Panc1 (cell line): ENCODE data around the gene MOV10. TPM values are rescaled to one million over a fixed set of nuclear protein-coding genes. Genes with fewer than 3 reads are reported as not detected.

Source experiments
- ATAC-seq: fragments of 200-7000 bp; cut with Tn5 transposase; 2 replicates; pipeline ENCODE4 v1.9.1; 2020; ENCODE audit warnings: mild to moderate bottlenecking, moderate library complexity
- BruUV-seq: library from RNA; stranded (reverse); fragments of 400-500 nt; replicated peaks from 2 replicates; lab custom pipeline; 2021; lab: Mats Ljungman, UMichigan
- CTCF ChIA-PET: fragments of 300-600 bp; sonication (Branson Sonifier 250); formaldehyde crosslinking; loops from one replicate; lab custom pipeline; 2022; ENCODE audit warnings: antibody characterized with exemption; lab: Charles Lee
- POLR2A ChIA-PET: fragments of 300-600 bp; sonication (Branson Sonifier 250); formaldehyde crosslinking; loops from one replicate; lab custom pipeline; 2022; ENCODE audit warnings: antibody characterized with exemption; lab: Charles Lee
- DNase-seq: peaks from one replicate; pipeline ENCODE4 v3.0.0-alpha.2; 2010; ENCODE audit warnings: low read depth, low spot score
- H3K27ac ChIP-seq: 2 replicates; pipeline ENCODE4 v1.5.1; 2011; ENCODE audit warnings: mild to moderate bottlenecking, low read length, inconsistent platforms
- H3K27me3 ChIP-seq: fragments of 200-500 bp; sonication (Bioruptor generic); 2 replicates; pipeline ENCODE4 v1.6.0; 2014; ENCODE audit warnings: low read length, inconsistent platforms; ENCODE audit not compliant: control insufficient read depth, insufficient read depth
- H3K36me3 ChIP-seq: fragments of 200-500 bp; sonication (Bioruptor generic); 2 replicates; pipeline ENCODE4 v1.5.1; 2014; ENCODE audit warnings: inconsistent platforms, mild to moderate bottlenecking, low read length, moderate library complexity; ENCODE audit not compliant: control insufficient read depth, insufficient read depth
- H3K4me1 ChIP-seq: 2 replicates; pipeline ENCODE4 v1.5.1; 2011; ENCODE audit warnings: inconsistent platforms, mild to moderate bottlenecking, low read length, moderate library complexity; ENCODE audit not compliant: control insufficient read depth, insufficient read depth
- H3K4me3 ChIP-seq, 2 experiments: 2 replicates each; pipeline ENCODE4 v1.5.1; 2011 to 2012; ENCODE audit warnings: low read depth in 2 of 2, low read length in 2 of 2, mild to moderate bottlenecking in 2 of 2, inconsistent platforms in 1 of 2, moderate library complexity in 1 of 2
- H3K9me3 ChIP-seq: fragments of 200-500 bp; sonication (Bioruptor generic); 2 replicates; pipeline ENCODE4 v1.5.1; 2014; ENCODE audit warnings: low read depth, mild to moderate bottlenecking, inconsistent platforms, low read length, moderate library complexity; ENCODE audit not compliant: control insufficient read depth, insufficient read depth
- CTCF ChIP-seq: fragments of 450-650 bp; IDR thresholded peaks from 2 replicates; pipeline ENCODE4 v1.5.1; 2017; ENCODE audit warnings: mild to moderate bottlenecking
- POLR2AphosphoS5 ChIP-seq: IDR thresholded peaks from 2 replicates; pipeline ENCODE4 v1.6.1; 2012; ENCODE audit warnings: mild to moderate bottlenecking, low read depth, low read length, moderate library complexity
- REST ChIP-seq, 2 experiments: IDR thresholded peaks; 2 replicates each; pipeline ENCODE4 v1.6.1; 2011 to 2012; ENCODE audit warnings: low read depth in 2 of 2, control low read depth in 1 of 2, low read length in 1 of 2, mild to moderate bottlenecking in 1 of 2, moderate library complexity in 1 of 2; ENCODE audit not compliant: insufficient read depth in 1 of 2
- SIN3A ChIP-seq: IDR thresholded peaks from 2 replicates; pipeline ENCODE4 v1.6.1; 2012; ENCODE audit warnings: low read depth, mild to moderate bottlenecking, low read length, moderate library complexity, borderline replicate concordance; ENCODE audit not compliant: insufficient read depth
- TCF7L2 ChIP-seq: IDR thresholded peaks from 2 replicates; pipeline ENCODE4 v1.6.1; 2011; ENCODE audit warnings: mild to moderate bottlenecking, low read depth, low read length, inconsistent platforms
- in situ Hi-C: cut with HindIII; loops from 2 replicates; pipeline ENCODE4 v1.10.0; 2016; ENCODE audit warnings: low sequenced_read_pairs, low pct_unique_long_range_greater_than_20kb
- intact Hi-C: fragments of 100-400 bp; cut with micrococcal nuclease; formaldehyde crosslinking; loops from one replicate; pipeline ENCODE4 v1.10.0; 2022; ENCODE audit not compliant: unreplicated experiment
- total RNA-seq: library from RNA; stranded (reverse); gene quantifications from one replicate; pipeline ENCODE4 v1.2.1, GENCODE V29; 2021; ENCODE audit not compliant: unreplicated experiment

The MOV10 gene
- total RNA-seq, 1 experiment from 2014 or later = 106 TPM

GRCh38 chr1:112695276-112695675, 20.8 kb downstream of the MOV10 start:
- POLR2A ChIA-PET = no interaction called here
- no peaks in the 10 kb centered on the region; the same call in 1 of the 2 replicates for H3K36me3 ChIP-seq
- no peak overlapping the region for H3K27ac ChIP-seq
- intact Hi-C loops (no loop called here), in situ Hi-C loops (no loop called here)
- TF ChIP-seq TCF7L2 (no peak), POLR2AphosphoS5 (no peak), CTCF (no peak), REST (IDR thresholded peaks at IDR 0.05; ENCODE audit: insufficient read depth in 1 of 2, low read depth in 2 of 2, low read length in 1 of 2) (no peak), SIN3A (no peak)
- no peak overlapping the region for H3K4me3 ChIP-seq
- DNase-seq = no peak
- no peaks in the 10 kb centered on the region for H3K9me3 ChIP-seq
- no peak for ATAC-seq
- no peaks in the 10 kb centered on the region for H3K27me3 ChIP-seq
- BruUV-seq = no TSS peak
- H3K4me1 ChIP-seq = peaks cover 16% of the 10 kb centered on the region
- CTCF ChIA-PET = no interaction called here

GRCh38 chr1:112696578-112697314, 22.3 kb downstream of the MOV10 start:
- ChIA-PET POLR2A (no interaction called here), CTCF (no interaction called here)
- DNase-seq = no peak
- Histone ChIP-seq H3K27ac (no peak overlapping the region), H3K4me1 (peaks cover 31% of the 10 kb centered on the region), H3K27me3 (no peaks in the 10 kb centered on the region), H3K36me3 (no peaks in the 10 kb centered on the region; the same call in 1 of the 2 replicates), H3K9me3 (no peaks in the 10 kb centered on the region), H3K4me3 (no peak overlapping the region)
- intact Hi-C loops = no loop called here
- no peak for ATAC-seq
- in situ Hi-C loops = no loop called here
- TF ChIP-seq TCF7L2 (no peak), SIN3A (no peak), POLR2AphosphoS5 (no peak)
- no TSS peak for BruUV-seq

- no TSS peak for BruUV-seq
- ATAC-seq (no peak), DNase-seq (no peak)
- in situ Hi-C loops = no loop called here
- H3K4me3 ChIP-seq = no peak overlapping the region
- no peaks in the 10 kb centered on the region for H3K27me3 ChIP-seq
- CTCF ChIA-PET = no interaction called here
- H3K27ac ChIP-seq = no peak overlapping the region
- H3K9me3 ChIP-seq = no peaks in the 10 kb centered on the region
- peaks cover 40% of the 10 kb centered on the region for H3K4me1 ChIP-seq
- no peak for TF ChIP-seq TCF7L2
- TF ChIP-seq SIN3A = no peak
- TF ChIP-seq CTCF = no peak
- TF ChIP-seq POLR2AphosphoS5 = no peak
- TF ChIP-seq REST (IDR thresholded peaks at IDR 0.05; ENCODE audit: insufficient read depth in 1 of 2, low read depth in 2 of 2, low read length in 1 of 2) = no peak
- POLR2A ChIA-PET = no interaction called here
- intact Hi-C loops = no loop called here
- H3K36me3 ChIP-seq = no peaks in the 10 kb centered on the region; the same call in 1 of the 2 replicates
These were observed 23.3 kb downstream of the MOV10 start for GRCh38 chr1:112697781-112698201.
